ENCODE measurements around the gene KCNJ16. TPM values are rescaled to one million over a fixed set of nuclear protein-coding genes. Genes with fewer than 3 reads are reported as not detected.

The KCNJ16 gene
- total RNA-seq, 1 experiment from 2014 or later, result 9.3 TPM

DNA sequence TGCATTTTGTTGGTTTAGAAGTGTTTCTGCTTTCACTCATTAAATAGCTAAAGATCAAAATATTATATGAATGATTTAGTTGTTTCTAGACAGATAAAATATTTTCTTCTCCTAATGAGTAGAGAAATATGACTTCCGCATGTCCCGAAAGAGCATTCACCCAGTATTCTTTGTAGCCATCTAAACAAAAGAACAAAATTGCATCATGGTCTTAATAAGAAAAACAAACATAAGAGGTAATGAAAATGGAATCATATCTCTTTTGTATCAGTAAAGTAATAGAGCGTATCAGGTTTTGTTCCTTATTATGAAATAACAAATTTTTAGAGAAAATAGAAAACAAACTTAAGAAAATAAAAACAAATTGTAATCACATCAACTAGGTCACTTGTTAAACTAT lies 78.2 kb downstream of the KCNJ16 start:
- Mint-ChIP-seq H3K9me3 (ENCODE audit: unreplicated experiment) (no peaks in the 10 kb centered on the region), H3K27me3 (ENCODE audit: insufficient read depth, unreplicated experiment) (peaks cover 3% of the 10 kb centered on the region), H3K27ac (ENCODE audit: unreplicated experiment) (no peak overlapping the region), H3K4me3 (ENCODE audit: unreplicated experiment) (no peak overlapping the region), H3K4me1 (ENCODE audit: low read depth, unreplicated experiment) (no peaks in the 10 kb centered on the region), H3K36me3 (ENCODE audit: insufficient read depth, unreplicated experiment) (no peaks in the 10 kb centered on the region)
- TF ChIP-seq, protein P1, sequence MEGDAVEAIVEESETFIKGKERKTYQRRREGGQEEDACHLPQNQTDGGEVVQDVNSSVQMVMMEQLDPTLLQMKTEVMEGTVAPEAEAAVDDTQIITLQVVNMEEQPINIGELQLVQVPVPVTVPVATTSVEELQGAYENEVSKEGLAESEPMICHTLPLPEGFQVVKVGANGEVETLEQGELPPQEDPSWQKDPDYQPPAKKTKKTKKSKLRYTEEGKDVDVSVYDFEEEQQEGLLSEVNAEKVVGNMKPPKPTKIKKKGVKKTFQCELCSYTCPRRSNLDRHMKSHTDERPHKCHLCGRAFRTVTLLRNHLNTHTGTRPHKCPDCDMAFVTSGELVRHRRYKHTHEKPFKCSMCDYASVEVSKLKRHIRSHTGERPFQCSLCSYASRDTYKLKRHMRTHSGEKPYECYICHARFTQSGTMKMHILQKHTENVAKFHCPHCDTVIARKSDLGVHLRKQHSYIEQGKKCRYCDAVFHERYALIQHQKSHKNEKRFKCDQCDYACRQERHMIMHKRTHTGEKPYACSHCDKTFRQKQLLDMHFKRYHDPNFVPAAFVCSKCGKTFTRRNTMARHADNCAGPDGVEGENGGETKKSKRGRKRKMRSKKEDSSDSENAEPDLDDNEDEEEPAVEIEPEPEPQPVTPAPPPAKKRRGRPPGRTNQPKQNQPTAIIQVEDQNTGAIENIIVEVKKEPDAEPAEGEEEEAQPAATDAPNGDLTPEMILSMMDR (IDR thresholded peaks at IDR 0.05; ENCODE audit: insufficient read depth in 1 of 2, low read depth in 1 of 2, low read length in 1 of 2, severe bottlenecking in 1 of 2, unreplicated experiment in 1 of 2), result no peak
- BruUV-seq (replicated peaks), result no TSS peak
- Histone ChIP-seq H3K9me3 (no peaks in the 10 kb centered on the region), H3K4me1 (no peaks in the 10 kb centered on the region), H3K27me3 (replicated peaks; ENCODE audit: control insufficient read depth, insufficient read depth, low read length) (no peaks in the 10 kb centered on the region), H3K36me3 (ENCODE audit: control insufficient read depth, insufficient read depth, low read length) (no peaks in the 10 kb centered on the region), H3K4me3 (ENCODE audit: low read depth, low read length) (no peak overlapping the region)
- ChIA-PET POLR2A (no interaction called here), CTCF (interaction anchor here (0.5 kb wide), 1 partner anchor 581 kb away, joined by 3 read pairs; no protein-coding TSS in a partner anchor)
- intact Hi-C loops (cut with micrococcal nuclease; ENCODE audit: unreplicated experiment), result no loop called here
- DNase-seq, result no peak

DNA sequence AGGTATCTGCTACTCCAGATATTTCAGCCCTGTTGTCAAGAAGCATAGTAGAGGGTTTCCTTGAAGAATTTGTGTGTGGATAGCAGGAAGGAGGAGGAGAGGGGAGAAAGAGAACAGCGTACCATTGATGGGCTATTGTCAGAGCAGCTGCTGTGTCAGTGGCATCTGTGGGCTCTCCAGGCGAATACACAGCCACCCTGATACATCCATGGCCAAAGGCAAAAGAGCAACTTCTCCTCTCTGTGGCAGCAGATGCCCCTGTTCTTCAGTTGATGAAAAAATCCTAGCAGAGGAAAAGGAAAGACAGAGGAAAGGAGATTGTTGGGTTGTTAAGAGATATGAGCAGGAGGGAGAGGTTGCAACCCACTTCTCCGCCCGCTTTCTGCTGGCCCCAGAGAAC lies 82.1 kb downstream of the KCNJ16 start:
- H3K4me3 Mint-ChIP-seq (ENCODE audit: unreplicated experiment), result no peak overlapping the region
- H3K27me3 Mint-ChIP-seq (ENCODE audit: insufficient read depth, unreplicated experiment), result no peaks in the 10 kb centered on the region
- no peaks in the 10 kb centered on the region for H3K27me3 ChIP-seq (replicated peaks; ENCODE audit: control insufficient read depth, insufficient read depth, low read length)
- intact Hi-C loops (cut with micrococcal nuclease; ENCODE audit: unreplicated experiment), result no loop called here
- no peaks in the 10 kb centered on the region for H3K9me3 ChIP-seq
- TF ChIP-seq, protein P1 (IDR thresholded peaks at IDR 0.05; ENCODE audit: insufficient read depth in 1 of 2, low read depth in 1 of 2, low read length in 1 of 2, severe bottlenecking in 1 of 2, unreplicated experiment in 1 of 2), result no peak
- H3K4me1 ChIP-seq, result peaks cover 6% of the 10 kb centered on the region; the same call in 1 of the 2 replicates
- no peaks in the 10 kb centered on the region for H3K4me1 Mint-ChIP-seq (ENCODE audit: low read depth, unreplicated experiment)
- no peak overlapping the region for H3K27ac Mint-ChIP-seq (ENCODE audit: unreplicated experiment)
- CTCF ChIA-PET, result no interaction called here
- no peaks in the 10 kb centered on the region for H3K36me3 Mint-ChIP-seq (ENCODE audit: insufficient read depth, unreplicated experiment)
- POLR2A ChIA-PET, result no interaction called here
- H3K4me3 ChIP-seq (ENCODE audit: low read depth, low read length), result no peak overlapping the region
- no peak for DNase-seq
- no TSS peak for BruUV-seq (replicated peaks)
- H3K36me3 ChIP-seq (ENCODE audit: control insufficient read depth, insufficient read depth, low read length), result no peaks in the 10 kb centered on the region
- H3K9me3 Mint-ChIP-seq (ENCODE audit: unreplicated experiment), result peaks cover 10% of the 10 kb centered on the region

DNA sequence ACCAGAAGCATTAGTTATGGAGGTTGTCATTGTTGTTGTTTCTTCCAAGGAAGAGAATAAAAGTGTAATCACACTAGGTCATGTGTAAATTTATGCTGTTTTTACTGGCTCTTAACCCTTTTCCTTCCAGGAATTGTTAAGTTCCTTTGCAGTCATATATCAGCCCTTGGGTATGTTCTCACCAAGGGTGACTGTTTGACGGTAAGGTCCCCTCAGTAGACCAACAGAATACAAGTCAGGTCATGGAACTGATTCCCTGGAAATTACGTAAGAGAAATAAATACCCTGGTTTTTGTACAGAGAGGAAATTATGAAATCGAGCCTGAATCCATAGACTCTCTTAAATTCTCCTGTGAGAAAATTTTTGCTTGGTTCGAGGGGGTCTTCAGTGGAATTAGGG lies 83.2 kb downstream of the KCNJ16 start:
- Mint-ChIP-seq H3K27me3 (ENCODE audit: insufficient read depth, unreplicated experiment) (no peaks in the 10 kb centered on the region), H3K4me1 (ENCODE audit: low read depth, unreplicated experiment) (no peaks in the 10 kb centered on the region), H3K36me3 (ENCODE audit: insufficient read depth, unreplicated experiment) (no peaks in the 10 kb centered on the region), H3K4me3 (ENCODE audit: unreplicated experiment) (no peak overlapping the region), H3K9me3 (ENCODE audit: unreplicated experiment) (peaks cover 12% of the 10 kb centered on the region), H3K27ac (ENCODE audit: unreplicated experiment) (no peak overlapping the region)
- Histone ChIP-seq H3K4me3 (ENCODE audit: low read depth, low read length) (no peak overlapping the region), H3K27me3 (replicated peaks; ENCODE audit: control insufficient read depth, insufficient read depth, low read length) (no peaks in the 10 kb centered on the region), H3K4me1 (peaks cover 6% of the 10 kb centered on the region; the same call in 1 of the 2 replicates), H3K9me3 (no peaks in the 10 kb centered on the region), H3K36me3 (ENCODE audit: control insufficient read depth, insufficient read depth, low read length) (no peaks in the 10 kb centered on the region)
- TF ChIP-seq, protein P1 (IDR thresholded peaks at IDR 0.05; ENCODE audit: insufficient read depth in 1 of 2, low read depth in 1 of 2, low read length in 1 of 2, severe bottlenecking in 1 of 2, unreplicated experiment in 1 of 2), result no peak
- ChIA-PET CTCF (no interaction called here), POLR2A (no interaction called here)
- intact Hi-C loops (cut with micrococcal nuclease; ENCODE audit: unreplicated experiment), result no loop called here
- no TSS peak for BruUV-seq (replicated peaks)
- DNase-seq, result no peak
